GM12875 (cell line): ENCODE measurements around the gene AARS2.
"Not testable (repeated sequence)": the region's sequence is repeated elsewhere in the genome, so short reads cannot be mapped to it uniquely, and the experiment has no call there.

ENCODE experiments used
- H3K4me3 ChIP-seq: one replicate; pipeline ENCODE4 v1.5.1; 2011; ENCODE audit warnings: low read depth, low read length, control low read depth
- CTCF ChIP-seq: IDR thresholded peaks from 2 replicates; pipeline ENCODE4 v1.5.1; 2011; ENCODE audit warnings: low read depth, mild to moderate bottlenecking, control low read depth, inconsistent platforms, low read length, moderate library complexity, borderline replicate concordance; ENCODE audit not compliant: insufficient read depth

AARS2 gene

GRCh38 chr6:44327760-44328159 lies 14.6 kb upstream of the AARS2 start:
- no peak for TF ChIP-seq CTCF
- H3K4me3 ChIP-seq = no peak overlapping the region

- TF ChIP-seq CTCF = no peak
- no peak overlapping the region for H3K4me3 ChIP-seq
These were observed 13.9 kb upstream of the AARS2 start for GRCh38 chr6:44327096-44327495.

DNA sequence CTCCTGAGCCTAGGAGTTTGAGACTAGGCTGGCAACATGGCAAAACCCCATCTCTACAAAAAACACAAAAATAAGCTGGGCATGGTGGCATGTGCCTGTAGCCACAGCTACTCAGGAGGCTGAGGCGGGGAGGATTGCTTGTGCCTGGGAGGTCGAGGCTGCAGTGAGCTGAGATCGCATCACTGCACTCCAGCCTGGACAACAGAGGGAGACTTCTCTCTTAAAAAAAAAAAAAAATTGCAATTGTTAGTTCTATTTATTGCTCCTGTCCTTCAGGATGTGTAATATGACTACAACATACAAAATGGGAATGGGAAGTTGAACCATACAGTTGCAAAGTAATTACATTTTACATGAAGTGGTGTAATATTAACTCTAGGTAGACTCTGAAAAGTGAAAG lies 8.1 kb upstream of the AARS2 start:
- TF ChIP-seq CTCF = no peak
- H3K4me3 ChIP-seq = no peak overlapping the region

DNA sequence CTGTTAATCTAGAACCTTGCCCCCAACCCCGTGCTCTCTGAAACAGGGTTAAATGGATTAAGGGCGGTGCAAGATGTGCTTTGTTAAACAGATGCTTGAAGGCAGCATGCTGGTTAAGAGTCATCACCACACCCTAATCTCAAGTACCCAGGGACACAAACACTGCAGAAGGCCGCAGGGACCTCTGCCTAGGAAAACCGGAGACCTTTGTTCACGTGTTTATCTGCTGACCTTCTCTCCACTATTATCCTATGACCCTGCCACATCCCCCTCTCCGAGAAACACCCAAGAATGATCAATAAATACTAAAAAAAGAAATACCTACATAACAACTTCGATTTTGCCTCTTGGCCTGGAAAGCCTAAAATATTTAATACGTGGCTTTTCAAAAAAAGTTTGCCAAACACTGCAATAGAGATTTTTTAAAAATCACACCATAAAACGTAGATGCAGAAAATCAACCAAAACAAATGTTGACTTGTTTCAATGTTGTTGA lies 4.0 kb upstream of the AARS2 start:
- not testable (repeated sequence) for H3K4me3 ChIP-seq

- H3K4me3 ChIP-seq = no peak overlapping the region
- TF ChIP-seq CTCF = no peak
These were observed 3.3 kb upstream of the AARS2 start for GRCh38 chr6:44316481-44316880.

GRCh38 chr6:44315951-44316350 lies 2.8 kb upstream of the AARS2 start:
- H3K4me3 ChIP-seq = no peak overlapping the region
- TF ChIP-seq CTCF = no peak

DNA sequence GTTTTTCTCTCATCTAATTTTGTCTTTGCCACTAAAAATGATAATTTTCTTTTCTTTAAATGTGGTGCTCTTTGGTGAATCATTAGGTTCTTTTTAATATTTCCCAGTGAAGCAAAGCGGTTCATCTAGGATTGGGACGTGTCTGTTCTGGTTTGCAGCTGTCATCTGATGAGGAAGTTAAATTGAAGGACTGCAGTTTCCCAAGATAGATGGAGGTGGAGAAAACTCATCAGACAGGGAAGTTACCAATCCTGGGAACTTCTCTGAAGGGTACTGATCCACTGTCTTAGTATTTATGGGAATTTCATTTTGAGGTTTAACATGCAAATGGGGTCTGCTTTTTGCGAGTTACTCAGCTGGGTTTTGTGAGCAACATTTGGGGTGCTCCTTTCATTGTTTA lies 2.4 kb upstream of the AARS2 start:
- H3K4me3 ChIP-seq = no peak overlapping the region
- TF ChIP-seq CTCF = no peak

DNA sequence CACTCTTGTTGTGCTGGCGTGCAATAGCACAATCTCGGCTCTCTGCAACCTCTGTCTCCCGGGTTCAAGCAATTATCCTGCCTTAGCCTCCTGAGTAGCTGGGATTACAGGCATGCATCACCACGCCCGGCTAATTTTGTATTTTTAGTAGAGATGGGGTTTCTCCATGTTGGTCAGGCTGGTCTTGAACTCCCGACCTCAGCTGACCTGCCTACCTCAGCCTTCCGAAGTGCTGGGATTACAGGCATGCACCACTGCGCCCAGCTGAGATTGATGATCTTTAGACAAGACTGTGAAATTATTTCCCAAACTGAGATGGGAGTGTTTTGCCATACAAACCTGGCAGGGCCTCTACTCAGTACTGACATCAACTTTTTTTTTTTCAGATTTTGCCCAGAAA lies 1.5 kb upstream of the AARS2 start:
- not testable (repeated sequence) for H3K4me3 ChIP-seq
